Subcutaneous adipose tissue (tissue), 4 donors: ENCODE measurements around the gene TEDC1. TPM values are rescaled to one million over a fixed set of nuclear protein-coding genes. Genes with fewer than 3 reads are reported as not detected.

Source experiments
- CTCF ChIP-seq: fragments of 450-650 bp; IDR thresholded peaks from one replicate; pipeline ENCODE4 v1.5.1; 2016; ENCODE audit warnings: low read depth, mild to moderate bottlenecking, control low read depth, antibody characterized with exemption, moderate library complexity
- total RNA-seq, 4 donors: library from RNA; depleted of rRNA; stranded (reverse); fragments of >200 nt; gene quantifications; one replicate each; pipeline ENCODE4 v1.1.0, GENCODE V29; 2016

The TEDC1 gene
- total RNA-seq, 4 donors from 2014 or later = 1.3 to 3.5 (median 2.1) TPM

- no peak for TF ChIP-seq CTCF
These were observed 5.2 kb downstream of the TEDC1 start for GRCh38 chr14:105495990-105496830.

GRCh38 chr14:105496831-105497591 is 6.0 kb downstream of the TEDC1 start:
- TF ChIP-seq CTCF = no peak

- no peak for TF ChIP-seq CTCF
These were observed 6.8 kb downstream of the TEDC1 start for GRCh38 chr14:105497671-105498429.

- no peak for TF ChIP-seq CTCF
These were observed 7.6 kb downstream of the TEDC1 start for GRCh38 chr14:105498430-105499255.

GRCh38 chr14:105499256-105500035 is 8.4 kb downstream of the TEDC1 start:
- no peak for TF ChIP-seq CTCF

GRCh38 chr14:105500036-105500725 is 9.1 kb downstream of the TEDC1 start:
- no peak for TF ChIP-seq CTCF
